Left renal pelvis (tissue), 4 donors: ENCODE measurements around the gene NSG1. TPM values are rescaled to one million over a fixed set of nuclear protein-coding genes. Genes with fewer than 3 reads are reported as not detected.

Source experiments
- DNase-seq, 4 donors: peaks; one replicate each; pipeline ENCODE4 v3.0.0-alpha.2; 2013; ENCODE audit warnings: low read depth in 4 of 4, low spot score in 3 of 4
- polyA plus RNA-seq, 4 donors: library from polyadenylated mRNA; unstranded; fragments of 120-200 nt; gene quantifications; one replicate each; pipeline ENCODE4 v1.2.1, GENCODE V29; 2013; ENCODE audit not compliant: insufficient read length in 4 of 4

Gene NSG1
- polyA plus RNA-seq, 4 donors, result 4.4 to 5.4 (median 4.9) TPM

- DNase-seq, result no peak
Measured at GRCh38 chr4:4395371-4395770, 8.5 kb downstream of the NSG1 start.

- no peak for DNase-seq
Measured at GRCh38 chr4:4395849-4396627, 9.1 kb downstream of the NSG1 start.

GRCh38 chr4:4396628-4397440 is 9.9 kb downstream of the NSG1 start:
- DNase-seq, result no peak

- DNase-seq, result no peak
Measured at GRCh38 chr4:4397441-4397819, 10.5 kb downstream of the NSG1 start.

- DNase-seq, result no peak
Measured at GRCh38 chr4:4398430-4398829, 11.5 kb downstream of the NSG1 start.

GRCh38 chr4:4401036-4401435 is 14.1 kb downstream of the NSG1 start:
- DNase-seq, result no peak

GRCh38 chr4:4402966-4403365 is 16.1 kb downstream of the NSG1 start:
- DNase-seq, result no peak

GRCh38 chr4:4405358-4405962 is 18.6 kb downstream of the NSG1 start:
- DNase-seq, result no peak

- DNase-seq, result no peak
Measured at GRCh38 chr4:4406455-4407298, 19.8 kb downstream of the NSG1 start.

- DNase-seq, result no peak
Measured at GRCh38 chr4:4407299-4408131, 20.6 kb downstream of the NSG1 start.

GRCh38 chr4:4408132-4408523 is 21.2 kb downstream of the NSG1 start:
- no peak for DNase-seq

- DNase-seq, result no peak
Measured at GRCh38 chr4:4408576-4409335, 21.9 kb downstream of the NSG1 start.

- DNase-seq, result no peak
Measured at GRCh38 chr4:4409416-4410115, 22.7 kb downstream of the NSG1 start.

- DNase-seq, result no peak
Measured at GRCh38 chr4:4410271-4410670, 23.4 kb downstream of the NSG1 start.

- DNase-seq, result no peak
Measured at GRCh38 chr4:4411906-4412305, 25.0 kb downstream of the NSG1 start.

- no peak for DNase-seq
Measured at GRCh38 chr4:4412641-4413372, 25.9 kb downstream of the NSG1 start.

GRCh38 chr4:4413373-4413725 is 26.4 kb downstream of the NSG1 start:
- no peak for DNase-seq

GRCh38 chr4:4413806-4414205 is 26.9 kb downstream of the NSG1 start:
- DNase-seq, result no peak
